ENCODE results near the gene CAMTA1. TPM values are rescaled to one million over a fixed set of nuclear protein-coding genes. Genes with fewer than 3 reads are reported as not detected.
"Not testable (repeated sequence)": the region's sequence is repeated elsewhere in the genome, so short reads cannot be mapped to it uniquely, and the experiment has no call there.

Gene CAMTA1
- total RNA-seq, 1 donor = 71.6 TPM

- Histone ChIP-seq H3K9me3 (ENCODE audit: low read depth, low read length) (no peaks in the 10 kb centered on the region), H3K4me3 (ENCODE audit: low read length) (no peak overlapping the region), H3K4me1 (ENCODE audit: insufficient read depth, low read length) (no peaks in the 10 kb centered on the region), H3K27me3 (ENCODE audit: insufficient read depth, low read length) (no peaks in the 10 kb centered on the region)
Measured at GRCh38 chr1:6918925-6919511, 133.8 kb downstream of the CAMTA1 start.

GRCh38 chr1:6921506-6921905, 136.3 kb downstream of the CAMTA1 start:
- not testable (repeated sequence) for H3K4me3 ChIP-seq (ENCODE audit: low read length); H3K27me3 ChIP-seq (ENCODE audit: insufficient read depth, low read length); H3K4me1 ChIP-seq (ENCODE audit: insufficient read depth, low read length); H3K9me3 ChIP-seq (ENCODE audit: low read depth, low read length)

- Histone ChIP-seq H3K9me3 (ENCODE audit: low read depth, low read length) (no peaks in the 10 kb centered on the region), H3K27me3 (ENCODE audit: insufficient read depth, low read length) (no peaks in the 10 kb centered on the region), H3K4me3 (ENCODE audit: low read length) (no peak overlapping the region), H3K4me1 (ENCODE audit: insufficient read depth, low read length) (no peaks in the 10 kb centered on the region)
Measured at GRCh38 chr1:6922096-6922931, 137.1 kb downstream of the CAMTA1 start.

- no peak overlapping the region for H3K4me3 ChIP-seq (ENCODE audit: low read length)
- H3K9me3 ChIP-seq (ENCODE audit: low read depth, low read length) = no peaks in the 10 kb centered on the region
- no peaks in the 10 kb centered on the region for H3K27me3 ChIP-seq (ENCODE audit: insufficient read depth, low read length)
- no peaks in the 10 kb centered on the region for H3K4me1 ChIP-seq (ENCODE audit: insufficient read depth, low read length)
Measured at GRCh38 chr1:6923012-6923411, 137.8 kb downstream of the CAMTA1 start.

- H3K27me3 ChIP-seq (ENCODE audit: insufficient read depth, low read length) = no peaks in the 10 kb centered on the region
- no peaks in the 10 kb centered on the region for H3K4me1 ChIP-seq (ENCODE audit: insufficient read depth, low read length)
- H3K9me3 ChIP-seq (ENCODE audit: low read depth, low read length) = no peaks in the 10 kb centered on the region
- H3K4me3 ChIP-seq (ENCODE audit: low read length) = no peak overlapping the region
Measured at GRCh38 chr1:6923416-6923815, 138.2 kb downstream of the CAMTA1 start.

GRCh38 chr1:6923955-6924881, 139.0 kb downstream of the CAMTA1 start:
- H3K4me1 ChIP-seq (ENCODE audit: insufficient read depth, low read length) = no peaks in the 10 kb centered on the region
- no peaks in the 10 kb centered on the region for H3K9me3 ChIP-seq (ENCODE audit: low read depth, low read length)
- no peak overlapping the region for H3K4me3 ChIP-seq (ENCODE audit: low read length)
- H3K27me3 ChIP-seq (ENCODE audit: insufficient read depth, low read length) = no peaks in the 10 kb centered on the region

- Histone ChIP-seq H3K4me3 (ENCODE audit: low read length) (no peak overlapping the region), H3K27me3 (ENCODE audit: insufficient read depth, low read length) (no peaks in the 10 kb centered on the region), H3K9me3 (ENCODE audit: low read depth, low read length) (no peaks in the 10 kb centered on the region), H3K4me1 (ENCODE audit: insufficient read depth, low read length) (no peaks in the 10 kb centered on the region)
Measured at GRCh38 chr1:6924891-6925290, 139.6 kb downstream of the CAMTA1 start.

GRCh38 chr1:6927626-6928025, 142.4 kb downstream of the CAMTA1 start:
- no peaks in the 10 kb centered on the region for H3K4me1 ChIP-seq (ENCODE audit: insufficient read depth, low read length)
- H3K9me3 ChIP-seq (ENCODE audit: low read depth, low read length) = no peaks in the 10 kb centered on the region
- H3K27me3 ChIP-seq (ENCODE audit: insufficient read depth, low read length) = no peaks in the 10 kb centered on the region
- no peak overlapping the region for H3K4me3 ChIP-seq (ENCODE audit: low read length)

- no peak overlapping the region for H3K4me3 ChIP-seq (ENCODE audit: low read length)
- no peaks in the 10 kb centered on the region for H3K27me3 ChIP-seq (ENCODE audit: insufficient read depth, low read length)
- H3K9me3 ChIP-seq (ENCODE audit: low read depth, low read length) = no peaks in the 10 kb centered on the region
- no peaks in the 10 kb centered on the region for H3K4me1 ChIP-seq (ENCODE audit: insufficient read depth, low read length)
Measured at GRCh38 chr1:6928106-6928885, 143.0 kb downstream of the CAMTA1 start.

- H3K4me1 ChIP-seq (ENCODE audit: insufficient read depth, low read length) = no peaks in the 10 kb centered on the region
- H3K27me3 ChIP-seq (ENCODE audit: insufficient read depth, low read length) = peaks cover 17% of the 10 kb centered on the region
- no peaks in the 10 kb centered on the region for H3K9me3 ChIP-seq (ENCODE audit: low read depth, low read length)
- no peak overlapping the region for H3K4me3 ChIP-seq (ENCODE audit: low read length)
Measured at GRCh38 chr1:6930732-6931300, 145.6 kb downstream of the CAMTA1 start.

- Histone ChIP-seq H3K27me3 (ENCODE audit: insufficient read depth, low read length) (peaks cover 24% of the 10 kb centered on the region), H3K4me3 (ENCODE audit: low read length) (no peak overlapping the region), H3K4me1 (ENCODE audit: insufficient read depth, low read length) (no peaks in the 10 kb centered on the region), H3K9me3 (ENCODE audit: low read depth, low read length) (no peaks in the 10 kb centered on the region)
Measured at GRCh38 chr1:6935361-6935883, 150.2 kb downstream of the CAMTA1 start.

- no peaks in the 10 kb centered on the region for H3K4me1 ChIP-seq (ENCODE audit: insufficient read depth, low read length)
- H3K27me3 ChIP-seq (ENCODE audit: insufficient read depth, low read length) = peaks cover 24% of the 10 kb centered on the region
- no peak overlapping the region for H3K4me3 ChIP-seq (ENCODE audit: low read length)
- H3K9me3 ChIP-seq (ENCODE audit: low read depth, low read length) = no peaks in the 10 kb centered on the region
Measured at GRCh38 chr1:6935911-6936690, 150.8 kb downstream of the CAMTA1 start.

GRCh38 chr1:6937048-6937447, 151.8 kb downstream of the CAMTA1 start:
- no peaks in the 10 kb centered on the region for H3K4me1 ChIP-seq (ENCODE audit: insufficient read depth, low read length)
- H3K4me3 ChIP-seq (ENCODE audit: low read length) = no peak overlapping the region
- peaks cover 24% of the 10 kb centered on the region for H3K27me3 ChIP-seq (ENCODE audit: insufficient read depth, low read length)
- H3K9me3 ChIP-seq (ENCODE audit: low read depth, low read length) = no peaks in the 10 kb centered on the region
